A673 (cell line): ENCODE measurements around the gene NOL9.

Source experiments
- EZH2 ChIP-seq: fragments of 200-600 bp; sonication (generic); IDR thresholded peaks from 2 replicates; pipeline ENCODE4 v1.6.1; 2017; ENCODE audit warnings: borderline replicate concordance, low read depth, mild to moderate bottlenecking, mixed read lengths, antibody characterized with exemption, low read length; ENCODE audit not compliant: poor library complexity, severe bottlenecking
- TF ChIP-seq, protein P1 (sequence below): fragments of 300-800, 200-600 bp; sonication (generic); conservative IDR thresholded peaks from 2 replicates; pipeline ENCODE4 v1.5.1; 2017; ENCODE audit warnings: low read depth, mild to moderate bottlenecking, antibody characterized with exemption, low read length, moderate library complexity, mixed read lengths

DNA sequence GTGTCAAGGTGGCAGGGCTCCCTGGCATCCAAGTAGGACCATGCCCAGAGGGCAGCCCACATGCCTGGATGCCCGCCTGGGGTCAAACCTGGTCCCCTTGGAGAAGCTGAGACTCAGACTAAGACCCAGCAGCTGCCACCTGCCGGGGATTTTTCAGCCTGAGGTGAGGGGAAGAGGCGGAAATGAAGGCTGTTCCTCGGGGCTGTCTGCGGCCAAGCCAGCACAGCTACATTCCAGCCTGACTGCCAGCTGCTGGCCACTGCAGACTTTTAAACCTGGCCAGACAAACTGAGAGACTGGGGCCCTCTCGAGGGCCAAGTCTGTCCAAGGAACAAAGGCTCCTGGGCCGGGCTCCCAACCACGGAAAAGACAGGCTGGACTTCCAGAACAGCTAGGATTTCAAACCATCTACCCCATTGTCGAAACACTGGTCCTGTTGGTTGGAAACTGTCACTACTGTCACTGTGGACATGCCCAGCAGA is 41.0 kb downstream of the NOL9 start:
- TF ChIP-seq, protein P1, sequence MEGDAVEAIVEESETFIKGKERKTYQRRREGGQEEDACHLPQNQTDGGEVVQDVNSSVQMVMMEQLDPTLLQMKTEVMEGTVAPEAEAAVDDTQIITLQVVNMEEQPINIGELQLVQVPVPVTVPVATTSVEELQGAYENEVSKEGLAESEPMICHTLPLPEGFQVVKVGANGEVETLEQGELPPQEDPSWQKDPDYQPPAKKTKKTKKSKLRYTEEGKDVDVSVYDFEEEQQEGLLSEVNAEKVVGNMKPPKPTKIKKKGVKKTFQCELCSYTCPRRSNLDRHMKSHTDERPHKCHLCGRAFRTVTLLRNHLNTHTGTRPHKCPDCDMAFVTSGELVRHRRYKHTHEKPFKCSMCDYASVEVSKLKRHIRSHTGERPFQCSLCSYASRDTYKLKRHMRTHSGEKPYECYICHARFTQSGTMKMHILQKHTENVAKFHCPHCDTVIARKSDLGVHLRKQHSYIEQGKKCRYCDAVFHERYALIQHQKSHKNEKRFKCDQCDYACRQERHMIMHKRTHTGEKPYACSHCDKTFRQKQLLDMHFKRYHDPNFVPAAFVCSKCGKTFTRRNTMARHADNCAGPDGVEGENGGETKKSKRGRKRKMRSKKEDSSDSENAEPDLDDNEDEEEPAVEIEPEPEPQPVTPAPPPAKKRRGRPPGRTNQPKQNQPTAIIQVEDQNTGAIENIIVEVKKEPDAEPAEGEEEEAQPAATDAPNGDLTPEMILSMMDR, result no peak
- TF ChIP-seq EZH2, result no peak
